Measurements from ENCODE around the gene EIF4E1B.
"Not testable (repeated sequence)": the region's sequence is repeated elsewhere in the genome, so short reads cannot be mapped to it uniquely, and the experiment has no call there.

Gene EIF4E1B, protein sequence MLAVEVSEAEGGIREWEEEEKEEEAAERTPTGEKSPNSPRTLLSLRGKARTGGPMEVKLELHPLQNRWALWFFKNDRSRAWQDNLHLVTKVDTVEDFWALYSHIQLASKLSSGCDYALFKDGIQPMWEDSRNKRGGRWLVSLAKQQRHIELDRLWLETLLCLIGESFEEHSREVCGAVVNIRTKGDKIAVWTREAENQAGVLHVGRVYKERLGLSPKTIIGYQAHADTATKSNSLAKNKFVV

DNA sequence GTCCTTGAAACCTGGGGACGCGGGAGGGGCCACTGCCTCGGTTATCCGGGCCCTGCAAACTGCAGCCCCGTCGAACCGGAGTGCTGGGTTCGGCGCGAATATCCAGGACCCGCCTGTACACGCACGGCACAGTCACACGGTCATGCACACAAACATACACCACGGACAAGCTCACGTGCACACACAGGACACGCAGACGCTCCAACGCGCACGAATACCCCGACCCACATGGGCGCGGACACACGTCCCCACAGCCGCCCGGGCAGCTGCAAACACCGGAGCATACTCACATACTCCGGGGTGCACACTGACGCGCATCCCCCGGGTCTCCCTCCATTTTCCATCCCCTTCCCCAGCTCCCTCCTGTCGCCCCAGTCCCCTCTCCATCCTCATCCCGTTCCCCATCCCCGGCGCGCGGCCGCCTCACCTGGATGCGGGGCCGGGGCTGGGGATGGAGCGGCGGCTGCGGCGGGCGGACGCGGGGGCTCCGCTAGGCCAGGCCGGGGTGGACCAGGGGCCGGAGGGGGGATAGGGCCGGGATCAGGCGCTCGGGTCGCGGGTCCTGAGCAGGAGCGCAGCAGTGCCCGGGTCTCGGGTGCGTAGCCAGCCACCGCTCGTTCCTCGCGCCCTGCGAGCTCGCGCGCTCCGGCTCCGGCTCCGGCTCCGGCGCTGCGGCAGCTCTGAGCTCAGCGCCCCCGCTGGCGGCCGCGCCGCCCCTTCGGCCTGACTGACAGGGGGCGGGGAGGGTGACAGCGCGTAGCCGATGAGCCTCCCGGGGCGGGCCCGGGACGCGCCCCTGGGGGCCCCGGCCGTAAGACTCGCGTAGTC is at the start of gene EIF4E1B, which contains the start of gene SNCB:
EIF4E1B (plus strand) TSS at position 823 of the 828 bp plus-strand sequence. CDS start 12,113 bp downstream, outside the sequence.
SNCB (minus strand) TSS at position 682 of the 828 bp plus-strand sequence. CDS start 880 bp downstream, outside the sequence.
- peak in 1 of 2 donors; percentile 34 for DNase-seq (ENCODE audit: low read depth in 2 of 2)

DNA sequence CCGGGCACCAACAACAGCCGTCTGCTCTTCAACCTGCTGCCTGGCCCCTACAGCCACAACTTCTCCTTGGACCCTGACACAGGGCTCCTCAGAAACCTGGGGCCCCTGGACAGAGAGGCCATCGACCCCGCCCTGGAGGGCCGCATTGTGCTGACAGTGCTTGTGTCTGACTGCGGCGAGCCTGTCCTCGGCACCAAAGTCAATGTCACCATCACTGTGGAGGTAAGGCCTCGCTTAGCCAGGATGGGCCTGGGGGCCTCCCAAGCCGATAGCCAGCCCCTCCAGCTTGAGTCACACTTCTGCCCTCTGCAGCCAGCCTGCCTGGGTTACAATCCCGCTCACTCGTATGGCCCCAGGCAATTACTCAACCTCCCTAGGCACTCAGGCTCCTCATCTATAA is 49.1 kb upstream of the EIF4E1B start:
- no peak for DNase-seq (ENCODE audit: low read depth in 2 of 2)

DNA sequence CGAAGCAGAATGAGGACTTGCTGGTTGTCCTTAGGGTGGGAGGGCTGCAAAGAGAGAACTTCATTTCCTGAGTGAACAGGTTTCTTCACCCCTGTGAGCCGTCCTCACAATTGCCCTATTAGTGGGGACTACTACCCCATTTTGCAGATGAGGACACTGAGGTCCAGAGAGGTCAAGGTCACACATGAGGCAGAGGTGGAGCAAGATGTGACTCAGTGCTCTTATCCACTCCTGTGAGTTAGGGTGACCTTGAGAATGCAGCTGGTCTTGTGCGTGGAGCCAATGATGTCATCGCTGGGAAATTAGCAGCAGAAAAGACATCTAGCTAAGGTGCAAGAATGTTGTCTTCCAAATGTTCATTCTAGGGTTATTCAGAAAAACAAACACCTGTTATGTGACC is 47.4 kb upstream of the EIF4E1B start:
- DNase-seq (ENCODE audit: low read depth in 2 of 2), result no peak

DNA sequence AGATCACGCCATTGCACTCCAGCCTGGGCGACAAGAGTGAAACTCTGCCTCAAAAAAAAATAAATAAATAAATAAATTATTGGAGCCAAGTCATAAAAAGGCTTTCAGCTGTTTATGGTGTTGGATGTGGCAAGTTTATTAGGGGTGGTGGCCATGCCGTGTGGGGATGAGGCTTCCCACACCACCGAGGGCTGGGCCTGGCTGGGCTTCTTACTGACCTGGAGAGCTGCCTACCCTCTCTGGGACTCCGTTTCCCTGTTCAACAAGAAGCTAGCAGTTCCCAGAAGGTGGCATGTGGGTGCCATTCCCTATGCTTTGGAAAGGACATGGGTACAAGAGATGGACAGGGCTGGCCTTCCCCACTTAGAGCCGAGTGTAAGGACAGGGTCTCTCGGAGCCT is 43.1 kb upstream of the EIF4E1B start:
- DNase-seq (ENCODE audit: low read depth in 2 of 2), result no peak

DNA sequence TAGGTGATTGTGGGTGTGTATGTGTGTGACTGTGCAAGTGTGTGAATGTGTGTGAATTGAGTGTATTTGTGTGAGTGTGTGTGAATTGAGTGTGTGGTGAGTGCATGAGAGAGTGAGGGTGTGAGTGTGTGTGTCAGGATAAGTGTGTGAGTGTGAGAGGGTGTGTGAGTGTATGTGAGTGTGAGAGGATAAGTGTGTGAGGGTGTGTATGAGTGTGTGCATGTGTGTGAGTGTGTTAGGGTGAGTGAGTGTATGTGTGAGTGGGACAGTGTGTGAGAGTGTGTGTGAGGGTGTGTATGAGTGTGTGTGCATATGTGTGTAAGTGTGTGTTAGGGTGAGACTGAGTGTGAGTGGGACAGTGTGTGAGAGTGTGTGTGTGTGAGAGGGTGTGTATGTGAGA is 42.2 kb upstream of the EIF4E1B start:
- no peak for DNase-seq (ENCODE audit: low read depth in 2 of 2)

DNA sequence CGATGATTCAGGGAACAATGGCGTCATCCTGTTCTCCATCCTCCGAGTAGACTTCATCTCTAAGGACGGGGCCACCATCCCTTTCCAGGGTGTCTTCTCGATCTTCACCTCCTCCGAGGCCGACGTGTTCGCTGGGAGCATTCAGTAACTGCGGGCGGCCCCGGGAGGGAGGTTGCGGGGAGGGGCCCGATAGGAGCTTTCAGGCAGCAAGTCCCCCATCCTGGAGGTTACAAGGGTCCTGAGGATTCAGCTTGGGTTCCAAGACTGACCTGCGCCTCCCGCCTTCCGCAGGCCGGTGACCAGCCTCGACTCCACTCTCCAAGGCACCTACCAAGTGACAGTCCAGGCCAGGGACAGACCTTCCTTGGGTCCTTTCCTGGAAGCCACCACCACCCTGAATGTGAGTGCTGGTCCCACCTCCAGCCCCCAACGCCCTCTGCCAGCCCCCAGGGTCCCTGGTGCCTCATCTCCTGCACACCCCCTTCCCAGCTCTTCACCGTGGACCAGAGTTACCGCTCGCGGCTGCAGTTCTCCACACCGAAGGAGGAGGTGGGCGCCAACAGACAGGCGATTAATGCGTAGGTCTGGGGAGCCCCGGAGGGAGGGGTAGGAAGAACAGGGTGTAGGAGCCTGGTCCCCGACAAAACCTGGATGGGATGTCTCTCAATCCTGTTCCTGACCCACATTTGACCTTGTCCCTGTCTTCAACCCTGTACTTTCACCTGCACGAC is 41.3 kb upstream of the EIF4E1B start:
- DNase-seq (ENCODE audit: low read depth in 2 of 2), result no peak

DNA sequence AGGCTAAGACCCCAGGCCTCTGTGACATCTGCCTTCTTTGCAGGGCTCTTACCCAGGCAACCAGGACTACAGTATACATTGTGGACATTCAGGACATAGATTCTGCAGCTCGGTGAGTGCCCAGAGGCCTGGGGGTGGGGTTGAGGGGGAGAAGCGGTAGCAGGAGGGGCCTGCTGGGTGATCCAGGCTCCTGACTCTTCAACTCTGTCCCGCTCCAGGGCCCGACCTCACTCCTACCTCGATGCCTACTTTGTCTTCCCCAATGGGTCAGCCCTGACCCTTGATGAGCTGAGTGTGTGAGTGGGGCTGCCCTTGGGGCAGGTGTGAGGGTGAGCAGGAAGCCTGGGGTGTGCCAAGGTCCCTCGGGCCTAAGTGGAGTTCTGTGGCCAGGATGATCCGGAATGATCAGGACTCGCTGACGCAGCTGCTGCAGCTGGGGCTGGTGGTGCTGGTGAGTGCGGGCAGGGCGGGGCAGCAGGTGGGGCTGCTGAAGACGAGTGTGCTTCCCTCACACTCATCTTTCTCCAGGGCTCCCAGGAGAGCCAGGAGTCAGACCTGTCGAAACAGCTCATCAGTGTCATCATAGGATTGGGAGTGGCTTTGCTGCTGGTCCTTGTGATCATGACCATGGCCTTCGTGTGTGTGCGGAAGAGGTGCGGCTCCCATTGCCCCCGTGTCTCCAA is 40.3 kb upstream of the EIF4E1B start:
- no peak for DNase-seq (ENCODE audit: low read depth in 2 of 2)

DNA sequence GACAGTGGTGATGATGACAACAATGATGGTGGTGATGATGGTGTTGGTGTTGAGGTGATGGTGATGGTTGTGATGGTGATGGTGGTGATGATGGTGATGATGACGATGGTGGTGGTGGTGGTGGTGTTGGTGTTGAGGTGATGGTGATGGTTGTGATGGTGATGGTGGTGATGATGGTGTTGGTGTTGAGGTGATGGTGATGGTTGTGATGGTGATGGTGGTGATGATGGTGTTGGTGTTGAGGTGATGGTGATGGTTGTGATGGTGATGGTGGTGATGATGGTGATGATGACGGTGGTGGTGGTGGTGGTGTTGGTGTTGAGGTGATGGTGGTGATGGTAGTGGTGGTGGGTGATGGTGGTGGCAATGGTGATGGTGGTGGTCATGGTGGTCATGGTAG is 38.8 kb upstream of the EIF4E1B start:
- not testable (repeated sequence) for DNase-seq (ENCODE audit: low read depth in 2 of 2)

DNA sequence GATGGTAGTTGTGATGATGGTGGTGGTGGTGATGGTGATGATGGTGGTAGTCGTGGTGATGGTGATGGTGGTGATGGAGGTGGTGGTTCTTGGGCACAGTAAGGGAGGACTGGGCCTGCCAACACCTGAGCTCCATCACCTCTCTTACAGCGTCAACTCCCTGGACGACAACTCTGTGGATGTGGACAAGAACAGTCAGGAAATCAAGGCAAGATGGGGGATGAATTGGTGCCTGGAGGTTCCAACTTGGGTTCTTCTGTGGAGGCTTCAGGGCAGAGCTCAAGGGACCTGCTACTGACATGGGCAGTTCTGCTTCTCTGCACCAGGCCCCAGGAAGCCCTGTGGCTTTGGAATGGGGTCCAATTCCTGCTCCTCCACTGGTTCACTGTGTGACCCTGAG is 37.9 kb upstream of the EIF4E1B start:
- no peak for DNase-seq (ENCODE audit: low read depth in 2 of 2)

DNA sequence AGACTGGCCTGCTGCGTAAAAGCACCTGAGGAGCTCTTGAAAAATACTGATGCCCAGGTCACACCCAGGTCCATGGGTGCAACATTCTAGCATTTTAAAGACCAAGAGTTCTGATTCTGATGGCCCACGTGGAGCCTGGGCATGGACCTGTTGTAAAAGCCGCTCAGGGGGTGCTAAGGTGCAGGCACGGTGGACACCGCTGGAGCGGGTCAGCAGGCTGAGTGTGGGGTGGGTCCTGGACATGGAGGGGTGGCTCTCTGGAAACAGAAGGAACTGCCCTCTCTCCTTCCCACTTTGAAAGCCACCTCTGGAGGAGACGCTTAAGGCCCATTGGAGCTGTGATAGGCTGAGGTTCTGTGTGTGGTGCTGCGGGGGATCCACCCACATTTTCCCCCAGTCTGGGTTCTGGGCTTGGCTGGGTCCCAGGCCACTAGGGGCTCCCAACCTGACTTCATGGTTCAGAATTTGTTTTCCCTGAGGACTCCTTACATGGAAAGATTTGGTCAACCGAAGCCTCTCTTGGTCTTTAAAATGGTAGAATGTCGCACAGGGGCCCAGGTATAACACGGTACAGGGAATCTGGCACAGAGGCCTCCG is 37.1 kb upstream of the EIF4E1B start:
- no peak for DNase-seq (ENCODE audit: low read depth in 2 of 2)

DNA sequence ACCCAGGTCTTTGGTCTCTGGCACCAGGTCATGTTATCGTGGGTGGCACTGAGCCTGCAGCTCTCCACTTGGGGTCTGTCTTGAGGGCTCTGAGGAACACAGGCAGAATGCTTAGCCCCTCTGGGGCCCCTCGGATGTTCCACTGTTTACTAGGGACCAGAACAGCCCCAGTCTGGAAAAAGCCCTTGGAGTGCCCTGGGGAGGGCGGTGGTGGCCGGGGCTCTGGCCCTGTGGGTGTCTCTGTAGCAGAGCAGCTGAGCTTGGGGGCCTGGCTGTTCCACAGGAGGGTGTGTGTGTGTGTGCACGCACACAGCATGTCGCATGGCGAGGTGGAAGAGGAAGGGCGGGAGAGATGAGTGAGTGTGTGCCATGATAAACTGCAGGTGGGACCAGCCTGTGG is 35.9 kb upstream of the EIF4E1B start:
- no peak for DNase-seq (ENCODE audit: low read depth in 2 of 2)

DNA sequence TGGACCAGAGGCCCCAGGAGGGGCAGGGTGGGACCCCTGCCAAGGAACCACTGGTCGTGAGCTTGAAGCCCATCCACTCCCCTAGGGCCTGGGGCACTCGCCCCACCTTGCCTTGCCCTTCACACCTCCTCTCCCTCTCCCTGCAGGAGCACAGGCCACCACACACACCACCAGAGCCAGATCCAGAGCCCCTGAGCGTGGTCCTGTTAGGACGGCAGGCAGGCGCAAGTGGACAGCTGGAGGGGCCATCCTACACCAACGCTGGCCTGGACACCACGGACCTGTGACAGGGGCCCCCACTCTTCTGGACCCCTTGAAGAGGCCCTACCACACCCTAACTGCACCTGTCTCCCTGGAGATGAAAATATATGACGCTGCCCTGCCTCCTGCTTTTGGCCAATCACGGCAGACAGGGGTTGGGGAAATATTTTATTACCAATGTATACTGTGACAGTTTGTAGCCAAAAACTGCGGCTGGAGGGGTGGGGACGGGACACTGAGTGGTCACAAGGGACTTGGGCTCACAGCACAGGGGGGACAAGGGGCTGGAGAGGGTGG is 35.0 kb upstream of the EIF4E1B start:
- DNase-seq (ENCODE audit: low read depth in 2 of 2), result no peak

DNA sequence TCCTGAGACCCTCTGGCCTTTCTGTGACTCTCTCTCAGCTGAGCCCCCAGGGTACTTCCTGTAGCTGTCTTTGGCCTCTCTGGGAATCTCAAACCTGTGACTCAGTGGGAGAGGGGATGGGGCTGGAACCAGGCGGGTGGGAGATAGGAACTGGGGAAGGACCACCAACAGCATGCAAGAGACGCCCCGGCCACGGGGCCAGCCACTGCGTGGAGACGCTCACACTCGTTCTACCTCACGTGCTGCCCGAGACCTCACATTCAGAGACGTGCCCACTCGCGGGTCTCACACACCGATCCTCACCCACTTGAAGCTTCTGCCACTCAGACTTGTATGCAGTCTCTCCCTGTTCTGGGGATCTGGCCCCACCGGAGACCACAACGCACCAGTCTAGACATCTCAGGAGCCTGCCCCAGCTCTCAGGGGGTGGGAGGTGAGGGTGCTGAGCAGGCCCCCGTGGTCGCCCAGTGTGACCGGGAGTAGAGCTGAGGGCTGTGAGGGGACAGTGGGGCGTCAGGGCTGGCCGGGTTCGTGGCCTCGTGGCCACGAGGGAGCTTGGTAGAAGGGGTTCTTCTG is 34.3 kb upstream of the EIF4E1B start:
- DNase-seq (ENCODE audit: low read depth in 2 of 2), result no peak

DNA sequence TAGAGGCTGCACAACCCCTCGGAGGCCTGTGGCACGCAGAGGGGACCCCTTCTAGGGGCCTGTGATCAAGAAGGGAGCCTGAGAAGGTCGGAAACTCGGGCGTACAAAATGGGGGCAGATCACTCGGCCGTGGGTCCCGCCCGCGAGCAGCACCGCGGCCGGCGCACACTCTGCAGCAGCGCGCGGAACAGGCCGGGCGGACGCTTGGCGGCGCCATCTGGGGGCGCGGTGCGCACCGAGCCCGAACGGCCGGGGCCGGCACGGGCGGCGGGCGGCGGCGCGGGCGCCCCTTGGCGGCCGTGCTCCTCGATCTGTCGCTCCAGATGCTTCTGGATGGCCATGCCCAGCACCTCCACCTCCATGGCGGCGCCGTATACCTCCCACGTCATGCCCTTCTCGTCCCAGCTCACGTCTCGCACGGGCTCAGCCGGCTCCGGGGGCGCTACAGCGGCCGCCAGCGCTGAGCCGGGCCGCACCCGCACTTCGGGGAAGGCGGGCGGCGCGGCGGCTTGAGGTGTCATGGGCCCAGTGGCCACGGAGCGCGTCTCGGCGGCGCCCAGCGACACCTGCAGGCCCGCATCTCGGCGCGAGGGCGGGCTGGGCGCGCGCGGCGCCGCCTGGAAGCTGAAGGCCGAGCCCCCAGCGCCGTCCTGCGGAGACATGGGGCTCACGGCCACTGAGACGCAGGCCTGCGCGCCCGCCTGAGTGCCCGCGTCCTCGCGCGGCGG is 33.6 kb upstream of the EIF4E1B start:
- DNase-seq (ENCODE audit: low read depth in 2 of 2), result peak; percentile 29 to 37

DNA sequence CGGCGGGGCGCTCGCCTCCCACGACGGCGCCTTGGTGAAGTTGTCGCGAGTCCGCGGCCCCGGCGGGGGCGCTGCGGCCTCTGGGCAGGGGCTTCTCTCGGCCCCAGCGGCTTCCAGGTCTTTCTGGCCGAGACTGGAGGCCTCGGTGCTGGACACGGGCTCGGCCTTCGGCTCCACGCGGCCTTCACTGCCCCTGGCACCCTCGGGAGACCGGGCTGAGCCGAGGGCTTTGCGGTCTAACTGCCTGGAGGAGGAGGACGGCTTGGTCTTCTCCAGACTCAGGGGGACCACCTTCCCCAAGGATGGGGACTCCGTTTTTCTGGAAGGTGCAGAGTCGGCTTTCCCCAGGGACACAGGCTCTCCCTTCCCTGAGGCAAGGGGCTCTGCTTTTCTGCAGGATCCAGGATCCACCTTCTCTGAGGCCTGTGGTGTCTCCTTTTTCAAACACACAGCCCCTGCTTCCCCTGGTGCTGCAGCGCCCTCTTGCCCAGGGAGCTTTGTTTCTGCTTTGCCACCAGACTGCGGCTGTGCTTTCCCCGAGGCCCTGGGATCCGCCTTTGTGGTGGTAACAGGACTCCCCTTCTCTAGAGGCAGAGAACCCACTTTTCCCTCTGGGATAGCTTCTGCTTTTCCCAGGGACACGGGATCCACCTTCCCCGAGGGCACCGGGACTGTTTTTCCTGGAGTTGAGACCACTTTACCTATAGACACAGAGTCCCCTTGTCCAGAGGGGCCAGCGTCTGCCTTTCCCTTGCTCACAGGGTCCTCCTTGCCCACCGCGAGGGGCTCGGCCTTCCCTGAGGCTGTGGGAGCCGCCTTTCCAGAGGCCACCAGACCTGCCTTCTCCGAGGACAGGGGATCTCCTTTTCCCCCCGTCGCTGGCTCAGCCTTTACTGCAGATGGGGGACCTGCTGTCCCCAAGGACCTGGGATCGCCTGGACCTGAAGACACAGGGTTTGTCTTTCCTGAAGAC is 32.8 kb upstream of the EIF4E1B start:
- no peak for DNase-seq (ENCODE audit: low read depth in 2 of 2)

DNA sequence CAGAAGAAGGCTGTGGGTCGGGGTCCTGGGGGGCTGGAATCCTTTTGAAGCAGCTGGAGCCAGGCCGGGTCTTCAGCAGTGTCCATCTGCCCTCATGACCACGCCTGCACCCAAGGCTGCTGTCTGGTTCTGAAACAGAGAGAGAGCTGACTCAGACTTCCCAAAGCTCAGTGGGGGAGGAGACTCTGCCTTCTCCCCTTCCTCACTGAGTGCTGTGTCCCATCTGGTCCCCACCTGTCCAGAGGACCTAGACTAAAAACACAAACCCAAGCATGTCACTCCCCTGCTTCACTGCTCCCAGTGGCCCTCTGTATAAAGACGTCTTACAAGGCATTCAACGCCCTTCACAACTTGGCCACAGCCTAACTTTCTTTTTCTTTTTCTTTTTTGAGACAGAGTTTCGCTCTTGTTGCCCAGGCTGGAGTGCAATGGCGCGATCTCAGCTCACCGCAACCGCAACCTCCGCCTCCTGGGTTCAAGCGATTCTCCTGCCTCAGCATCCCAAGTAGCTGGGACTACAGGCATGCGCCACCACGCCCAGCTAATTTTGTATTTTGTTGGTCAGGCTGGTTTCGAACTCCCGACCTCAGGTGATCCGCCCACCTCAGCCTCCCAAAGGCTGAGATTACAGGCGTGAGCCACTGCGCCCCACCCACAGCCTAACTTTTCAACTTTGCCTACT is 30.6 kb upstream of the EIF4E1B start:
- not testable (repeated sequence) for DNase-seq (ENCODE audit: low read depth in 2 of 2)

DNA sequence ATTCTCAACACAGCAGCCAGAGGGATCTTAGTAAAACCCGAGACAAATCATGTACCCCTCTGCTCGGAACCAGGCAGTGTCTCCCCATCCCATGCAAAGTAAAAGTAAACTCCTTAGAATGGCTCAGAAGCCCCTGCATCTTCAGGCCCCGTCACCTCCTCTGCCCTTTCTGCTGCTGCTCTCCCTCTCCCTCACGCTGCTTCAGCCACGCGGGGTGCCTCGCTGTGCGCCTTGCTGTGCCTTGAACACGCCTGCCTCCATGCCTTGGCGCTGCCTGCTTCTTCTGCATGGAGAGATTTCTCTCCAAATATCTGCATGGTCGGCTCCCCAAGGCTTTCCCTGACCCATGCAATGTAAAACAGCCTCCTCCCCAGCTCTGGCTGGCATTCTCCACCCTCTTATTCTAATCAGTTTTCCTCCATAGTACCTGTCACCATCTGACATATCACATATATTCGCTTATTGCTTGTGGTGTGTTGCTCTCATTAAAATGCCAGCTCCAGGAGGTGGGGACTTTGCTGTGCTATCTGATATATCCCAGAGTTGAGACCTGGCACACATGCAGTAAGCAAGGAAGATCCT is 28.5 kb upstream of the EIF4E1B start:
- DNase-seq (ENCODE audit: low read depth in 2 of 2), result no peak

DNA sequence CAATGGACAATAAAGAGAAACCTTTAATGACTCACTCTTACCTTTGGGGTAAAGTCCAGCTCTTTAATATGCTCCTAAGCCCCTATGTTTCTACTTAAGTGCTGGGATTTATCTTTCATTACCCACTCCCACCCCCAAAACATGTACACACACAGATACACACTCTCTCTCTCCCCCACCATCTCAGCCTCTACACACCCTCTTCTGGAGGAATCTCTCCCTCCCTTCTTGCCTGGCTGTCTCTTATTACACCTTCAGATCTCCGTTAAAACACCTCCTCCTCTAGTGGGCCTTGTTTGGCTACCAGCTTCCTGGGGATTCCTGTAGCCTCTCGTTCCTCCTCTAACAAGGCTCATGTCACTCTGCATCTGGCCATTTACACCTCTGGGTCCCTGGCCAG is 27.4 kb upstream of the EIF4E1B start:
- no peak for DNase-seq (ENCODE audit: low read depth in 2 of 2)

Measured in stimulated activated CD8-positive, alpha-beta memory T cell treated with anti-CD3 and anti-CD28 coated beads, Interleukin-2, amount 100 ng/mL, for 1 hour (primary cell).